Activated CD8-positive, alpha-beta memory T cell treated with anti-CD3 and anti-CD28 coated beads, Interleukin-2, amount 50 U/mL, for 24 hours (primary cell): ENCODE measurements around the gene PCDHGB7.
"Not testable (repeated sequence)": the region's sequence is repeated elsewhere in the genome, so short reads cannot be mapped to it uniquely, and the experiment has no call there.

Experiments
- DNase-seq: peaks from one replicate; pipeline ENCODE4 v3.0.0-alpha.2; 2020; ENCODE audit errors: extremely low read depth

PCDHGB7 gene

DNA sequence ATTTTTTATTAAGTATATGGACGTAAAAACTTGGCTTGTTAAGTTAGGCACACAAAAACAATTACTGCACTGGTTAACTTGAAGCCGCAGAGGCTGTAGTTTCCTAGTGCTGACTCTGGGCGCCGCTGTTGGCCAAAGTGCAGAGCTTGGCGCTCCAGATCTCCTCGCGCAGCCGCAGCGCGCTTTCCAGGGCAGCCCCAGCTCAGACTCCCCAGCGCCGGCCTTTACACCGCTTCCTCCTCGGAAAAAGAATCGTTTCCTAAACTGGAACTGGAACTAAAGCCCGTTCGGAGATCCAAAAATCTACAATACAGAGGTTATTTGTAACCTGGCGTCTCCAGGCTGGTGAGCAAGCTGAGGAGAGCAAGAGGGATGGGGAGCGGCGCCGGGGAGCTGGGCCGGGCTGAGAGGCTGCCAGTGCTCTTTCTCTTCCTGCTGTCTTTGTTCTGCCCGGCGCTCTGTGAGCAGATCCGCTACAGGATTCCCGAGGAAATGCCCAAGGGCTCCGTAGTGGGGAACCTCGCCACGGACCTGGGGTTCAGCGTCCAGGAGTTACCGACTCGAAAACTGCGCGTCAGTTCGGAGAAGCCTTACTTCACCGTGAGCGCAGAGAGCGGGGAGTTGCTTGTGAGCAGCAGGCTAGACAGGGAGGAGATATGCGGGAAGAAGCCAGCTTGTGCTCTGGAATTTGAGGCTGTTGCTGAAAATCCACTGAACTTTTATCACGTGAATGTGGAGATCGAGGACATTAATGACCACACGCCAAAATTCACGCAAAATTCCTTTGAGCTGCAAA, 19.5 kb upstream of the PCDHGB7 start, which contains the start of gene PCDHGB5:
PCDHGB5 (plus strand) TSS at position 192 of the 796 bp plus-strand sequence; CDS start at position 373, 181 bp downstream.
- not testable (repeated sequence) for DNase-seq

DNA sequence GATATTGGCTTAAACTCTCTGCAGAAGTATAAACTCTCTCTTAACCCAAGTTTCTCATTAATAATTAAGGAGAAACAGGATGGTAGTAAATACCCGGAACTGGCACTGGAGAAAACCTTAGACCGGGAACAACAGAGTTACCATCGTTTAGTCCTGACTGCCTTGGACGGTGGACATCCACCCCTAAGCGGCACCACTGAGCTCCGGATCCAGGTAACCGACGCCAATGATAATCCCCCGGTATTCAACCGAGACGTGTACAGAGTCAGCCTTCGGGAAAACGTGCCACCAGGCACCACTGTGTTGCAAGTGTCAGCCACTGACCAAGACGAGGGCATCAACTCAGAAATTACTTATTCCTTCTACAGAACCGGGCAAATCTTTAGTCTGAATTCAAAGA, 18.9 kb upstream of the PCDHGB7 start:
- no peak for DNase-seq

DNA sequence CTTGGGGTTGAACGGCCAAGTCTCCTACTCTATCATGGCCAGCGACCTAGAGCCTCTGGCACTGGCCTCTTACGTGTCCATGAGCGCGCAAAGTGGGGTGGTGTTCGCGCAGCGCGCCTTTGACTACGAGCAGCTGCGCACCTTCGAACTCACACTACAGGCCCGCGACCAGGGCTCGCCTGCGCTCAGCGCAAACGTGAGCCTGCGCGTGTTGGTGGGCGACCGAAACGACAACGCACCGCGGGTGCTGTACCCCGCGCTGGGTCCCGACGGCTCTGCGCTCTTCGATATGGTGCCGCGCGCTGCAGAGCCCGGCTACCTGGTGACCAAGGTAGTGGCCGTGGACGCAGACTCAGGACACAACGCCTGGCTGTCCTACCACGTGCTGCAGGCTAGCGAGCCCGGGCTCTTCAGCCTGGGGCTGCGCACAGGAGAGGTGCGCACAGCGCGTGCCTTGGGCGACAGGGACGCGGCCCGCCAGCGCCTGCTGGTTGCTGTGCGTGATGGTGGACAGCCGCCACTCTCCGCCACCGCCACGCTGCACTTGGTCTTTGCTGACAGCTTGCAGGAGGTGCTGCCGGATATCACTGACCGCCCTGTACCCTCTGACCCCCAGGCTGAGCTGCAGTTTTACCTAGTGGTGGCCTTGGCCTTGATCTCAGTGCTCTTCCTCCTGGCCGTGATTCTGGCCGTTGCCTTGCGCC, 17.8 kb upstream of the PCDHGB7 start:
- DNase-seq: no peak

DNA sequence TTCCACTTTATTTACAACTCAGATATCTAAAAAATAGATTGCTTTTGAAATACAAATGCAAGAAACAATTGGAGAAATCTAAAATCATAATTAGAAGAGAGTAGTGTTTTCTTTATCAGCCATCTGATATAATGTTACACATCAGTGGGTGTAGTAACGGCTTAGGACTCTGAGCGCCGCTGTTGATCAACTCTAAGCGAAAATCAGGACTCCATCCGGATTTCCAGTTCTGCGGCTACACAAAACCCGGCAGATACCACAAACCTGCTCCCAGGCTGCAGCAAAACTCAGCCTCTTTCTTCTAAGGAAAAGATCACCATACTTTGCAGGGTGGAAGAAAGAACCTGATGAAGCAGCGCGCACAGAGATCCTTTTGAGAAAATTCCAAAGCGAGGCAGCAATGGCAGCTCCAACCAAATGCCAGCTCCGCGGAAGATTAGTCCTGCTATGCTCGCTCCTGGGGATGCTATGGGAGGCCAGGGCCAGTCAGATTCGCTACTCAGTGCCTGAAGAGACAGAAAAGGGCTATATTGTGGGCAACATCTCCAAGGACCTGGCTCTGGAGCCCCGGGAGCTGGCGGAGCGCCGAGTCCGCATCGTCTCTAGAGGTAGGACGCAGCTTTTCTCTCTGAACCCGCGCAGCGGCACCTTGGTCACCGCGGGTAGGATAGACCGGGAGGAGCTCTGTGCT, 14.8 kb upstream of the PCDHGB7 start, which contains the start of gene PCDHGA9:
PCDHGA9 (plus strand) TSS at position 226 of the 691 bp plus-strand sequence; CDS start at position 401, 175 bp downstream.
- no peak for DNase-seq

DNA sequence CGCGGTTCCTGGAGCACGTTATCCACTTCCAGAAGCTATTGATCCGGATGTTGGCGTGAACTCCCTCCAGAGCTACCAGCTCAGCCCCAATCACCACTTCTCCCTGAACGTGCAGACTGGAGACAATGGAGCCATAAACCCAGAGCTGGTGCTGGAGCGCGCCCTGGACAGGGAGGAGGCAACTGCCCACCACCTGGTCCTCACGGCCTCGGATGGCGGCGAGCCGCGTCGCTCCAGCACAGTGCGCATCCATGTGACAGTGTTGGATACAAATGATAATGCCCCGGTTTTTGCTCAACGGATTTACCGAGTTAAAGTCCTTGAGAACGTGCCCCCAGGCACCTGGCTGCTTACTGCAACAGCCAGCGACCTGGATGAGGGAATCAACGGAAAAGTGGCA, 14.1 kb upstream of the PCDHGB7 start:
- DNase-seq: no peak

DNA sequence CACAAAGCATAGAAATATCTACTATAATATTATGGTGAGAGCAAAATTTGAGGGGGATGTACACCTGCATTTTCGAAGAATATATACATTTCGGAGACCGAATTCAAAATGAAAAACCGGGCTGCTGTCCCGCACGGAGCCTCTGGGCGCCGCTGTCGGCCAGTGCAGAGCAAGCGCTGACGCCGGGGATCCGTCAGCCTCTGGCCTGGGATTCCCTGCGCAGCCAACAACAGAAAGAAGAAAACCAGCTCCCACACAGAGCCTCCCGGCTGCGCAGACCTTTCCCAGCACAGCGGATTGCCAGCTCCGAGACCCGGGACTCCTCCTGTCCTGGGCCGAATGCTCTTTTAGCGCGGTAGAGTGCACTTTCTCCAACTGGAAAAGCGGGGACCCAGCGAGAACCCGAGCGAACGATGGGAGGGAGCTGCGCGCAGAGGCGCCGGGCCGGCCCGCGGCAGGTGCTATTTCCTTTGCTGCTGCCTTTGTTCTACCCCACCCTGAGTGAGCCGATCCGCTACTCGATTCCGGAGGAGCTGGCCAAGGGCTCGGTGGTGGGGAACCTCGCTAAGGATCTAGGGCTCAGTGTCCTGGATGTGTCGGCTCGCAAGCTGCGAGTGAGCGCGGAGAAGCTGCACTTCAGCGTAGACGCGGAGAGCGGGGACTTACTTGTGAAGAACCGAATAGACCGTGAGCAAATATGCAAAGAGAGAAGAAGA, 9.5 kb upstream of the PCDHGB7 start, which contains the start of gene PCDHGB6:
PCDHGB6 (plus strand) TSS at position 232 of the 716 bp plus-strand sequence; CDS start at position 414, 182 bp downstream.
- DNase-seq: not testable (repeated sequence)

DNA sequence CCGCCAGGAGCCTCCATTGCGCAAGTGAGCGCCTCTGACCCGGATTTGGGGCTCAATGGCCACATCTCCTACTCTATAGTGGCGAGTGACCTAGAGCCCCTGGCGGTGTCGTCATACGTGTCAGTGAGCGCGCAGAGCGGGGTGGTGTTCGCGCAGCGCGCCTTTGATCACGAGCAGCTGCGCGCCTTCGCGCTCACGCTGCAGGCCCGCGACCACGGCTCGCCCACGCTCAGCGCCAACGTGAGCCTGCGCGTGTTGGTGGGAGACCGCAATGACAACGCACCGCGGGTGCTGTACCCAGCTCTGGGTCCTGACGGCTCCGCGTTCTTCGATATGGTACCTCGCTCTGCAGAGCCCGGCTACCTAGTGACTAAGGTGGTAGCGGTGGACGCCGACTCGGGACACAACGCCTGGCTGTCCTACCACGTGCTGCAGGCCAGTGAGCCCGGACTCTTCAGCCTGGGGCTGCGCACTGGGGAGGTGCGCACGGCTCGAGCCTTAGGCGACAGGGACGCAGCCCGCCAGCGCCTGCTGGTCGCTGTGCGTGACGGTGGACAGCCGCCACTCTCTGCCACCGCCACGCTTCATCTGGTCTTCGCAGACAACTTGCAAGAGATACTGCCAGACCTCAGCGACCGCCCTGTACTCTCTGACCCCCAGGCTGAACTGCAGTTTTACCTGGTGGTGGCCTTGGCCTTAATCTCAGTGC, 7.7 kb upstream of the PCDHGB7 start:
- DNase-seq: no peak

DNA sequence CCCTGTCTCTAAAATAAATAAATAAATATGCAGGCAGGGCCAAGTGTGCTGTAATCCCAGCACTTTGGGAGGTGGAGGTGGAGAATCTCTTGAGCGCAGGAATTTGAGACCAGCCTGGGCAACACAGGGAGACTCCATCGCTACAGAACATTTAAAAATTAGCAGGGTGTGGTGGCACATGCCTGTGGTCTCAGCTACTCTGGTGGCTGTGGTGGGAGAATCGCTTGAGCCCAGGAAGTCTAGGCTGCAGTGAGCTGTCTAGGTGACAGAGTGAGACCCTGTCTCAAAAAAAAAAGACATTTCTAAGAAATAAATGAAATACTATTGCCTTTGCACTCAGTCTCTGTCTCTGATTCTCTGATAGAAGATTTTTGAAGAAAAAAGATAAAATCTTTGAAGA, 5.9 kb upstream of the PCDHGB7 start:
- DNase-seq: no peak

DNA sequence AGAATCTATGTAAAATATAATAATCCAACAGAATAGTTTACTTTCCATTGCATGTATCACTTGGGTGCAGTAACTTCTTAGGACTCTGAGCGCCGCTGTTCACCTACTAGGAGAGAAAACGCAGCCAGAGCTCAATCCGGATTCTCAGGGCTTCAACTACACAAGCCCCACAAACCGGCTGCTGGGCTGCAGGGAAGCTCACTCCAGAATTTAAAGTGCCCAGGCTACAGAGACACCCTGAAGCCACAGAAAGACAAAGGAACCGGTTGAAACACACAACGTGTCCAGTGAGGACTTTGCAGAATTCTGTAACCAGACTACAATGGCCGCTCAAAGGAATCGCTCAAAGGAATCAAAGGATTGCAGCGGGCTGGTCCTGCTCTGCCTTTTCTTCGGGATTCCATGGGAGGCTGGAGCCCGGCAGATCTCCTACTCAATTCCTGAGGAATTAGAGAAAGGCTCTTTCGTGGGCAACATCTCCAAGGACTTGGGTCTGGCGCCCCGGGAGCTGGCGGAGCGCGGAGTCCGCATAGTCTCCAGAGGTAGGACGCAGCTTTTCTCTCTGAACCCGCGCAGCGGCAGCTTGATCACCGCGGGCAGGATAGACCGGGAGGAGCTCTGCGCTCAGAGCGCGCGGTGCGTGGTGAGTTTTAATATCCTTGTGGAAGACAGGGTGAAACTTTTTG, 4.5 kb upstream of the PCDHGB7 start, which contains the start of gene PCDHGA10:
PCDHGA10 (plus strand) TSS at position 134 of the 686 bp plus-strand sequence; CDS start at position 323, 189 bp downstream.
- no peak for DNase-seq

DNA sequence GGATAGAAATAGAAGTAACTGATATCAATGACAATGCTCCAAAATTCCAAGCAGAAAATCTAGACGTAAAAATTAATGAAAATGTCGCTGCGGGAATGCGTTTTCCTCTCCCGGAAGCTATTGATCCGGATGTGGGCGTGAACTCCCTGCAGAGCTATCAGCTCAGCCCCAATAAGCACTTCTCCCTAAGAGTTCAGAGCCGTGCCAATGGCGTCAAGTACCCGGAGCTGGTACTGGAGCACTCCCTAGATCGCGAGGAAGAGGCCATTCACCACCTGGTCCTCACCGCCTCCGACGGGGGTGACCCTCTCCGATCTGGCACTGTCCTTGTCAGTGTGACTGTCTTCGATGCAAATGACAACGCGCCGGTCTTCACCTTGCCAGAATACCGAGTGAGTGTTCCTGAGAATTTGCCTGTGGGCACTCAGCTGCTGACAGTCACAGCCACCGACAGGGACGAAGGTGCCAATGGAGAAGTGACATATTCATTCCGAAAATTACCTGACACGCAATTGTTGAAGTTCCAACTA, 3.9 kb upstream of the PCDHGB7 start:
- DNase-seq: no peak

DNA sequence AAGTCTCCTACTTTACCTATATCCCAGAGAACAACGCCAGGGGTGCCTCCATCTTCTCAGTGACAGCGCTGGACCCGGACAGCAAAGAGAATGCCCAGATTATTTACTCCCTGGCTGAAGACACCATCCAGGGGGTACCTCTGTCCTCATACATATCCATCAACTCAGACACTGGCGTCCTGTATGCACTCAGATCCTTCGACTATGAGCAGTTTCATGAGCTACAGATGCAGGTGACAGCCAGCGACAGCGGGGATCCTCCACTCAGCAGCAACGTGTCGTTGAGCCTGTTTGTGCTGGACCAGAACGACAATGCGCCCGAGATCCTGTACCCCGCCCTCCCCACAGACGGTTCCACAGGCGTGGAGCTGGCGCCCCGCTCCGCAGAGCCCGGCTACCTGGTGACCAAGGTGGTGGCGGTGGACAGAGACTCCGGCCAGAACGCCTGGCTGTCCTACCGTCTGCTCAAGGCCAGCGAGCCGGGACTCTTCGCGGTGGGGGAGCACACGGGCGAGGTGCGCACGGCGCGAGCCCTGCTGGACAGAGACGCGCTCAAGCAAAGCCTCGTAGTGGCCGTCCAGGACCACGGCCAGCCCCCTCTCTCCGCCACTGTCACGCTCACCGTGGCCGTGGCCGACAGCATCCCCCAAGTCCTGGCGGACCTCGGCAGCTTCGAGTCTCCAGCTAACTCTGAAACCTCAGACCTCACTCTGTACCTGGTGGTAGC, 2.8 kb upstream of the PCDHGB7 start:
- not testable (repeated sequence) for DNase-seq

DNA sequence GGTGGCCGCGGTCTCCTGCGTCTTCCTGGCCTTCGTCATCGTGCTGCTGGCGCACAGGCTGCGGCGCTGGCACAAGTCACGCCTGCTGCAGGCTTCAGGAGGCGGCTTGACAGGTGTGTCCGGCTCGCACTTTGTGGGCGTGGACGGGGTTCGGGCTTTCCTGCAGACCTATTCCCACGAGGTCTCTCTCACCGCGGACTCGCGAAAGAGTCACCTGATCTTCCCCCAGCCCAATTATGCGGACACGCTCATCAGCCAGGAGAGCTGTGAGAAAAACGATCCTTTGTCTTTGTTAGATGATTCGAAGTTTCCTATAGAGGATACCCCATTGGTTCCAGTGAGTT, 2.2 kb upstream of the PCDHGB7 start:
- not testable (repeated sequence) for DNase-seq

DNA sequence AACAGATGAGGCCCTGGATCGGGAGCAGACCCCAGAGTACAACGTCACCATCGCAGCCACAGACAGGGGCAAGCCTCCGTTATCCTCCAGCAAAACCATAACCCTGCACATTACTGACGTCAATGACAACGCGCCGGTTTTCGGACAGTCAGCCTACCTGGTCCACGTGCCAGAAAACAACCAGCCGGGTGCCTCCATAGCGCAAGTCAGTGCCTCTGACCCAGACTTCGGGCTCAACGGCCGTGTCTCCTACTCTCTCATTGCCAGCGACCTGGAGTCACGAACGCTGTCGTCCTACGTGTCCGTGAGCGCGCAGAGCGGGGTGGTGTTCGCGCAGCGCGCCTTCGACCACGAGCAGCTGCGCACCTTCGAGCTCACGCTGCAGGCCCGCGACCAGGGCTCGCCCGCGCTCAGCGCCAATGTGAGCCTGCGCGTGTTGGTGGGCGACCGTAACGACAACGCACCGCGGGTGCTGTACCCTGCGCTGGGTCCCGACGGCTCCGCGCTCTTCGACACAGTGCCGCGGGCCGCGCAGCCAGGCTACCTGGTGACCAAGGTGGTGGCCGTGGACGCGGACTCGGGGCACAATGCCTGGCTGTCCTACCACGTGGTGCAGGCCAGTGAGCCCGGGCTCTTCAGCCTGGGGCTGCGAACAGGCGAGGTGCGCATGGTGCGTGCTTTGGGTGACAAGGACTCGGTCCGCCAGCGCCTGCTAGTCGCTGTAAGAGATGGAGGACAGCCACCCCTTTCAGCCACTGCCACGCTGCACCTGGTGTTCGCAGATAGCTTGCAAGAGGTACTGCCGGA, 1.8 kb downstream of the PCDHGB7 start:
- no peak for DNase-seq

DNA sequence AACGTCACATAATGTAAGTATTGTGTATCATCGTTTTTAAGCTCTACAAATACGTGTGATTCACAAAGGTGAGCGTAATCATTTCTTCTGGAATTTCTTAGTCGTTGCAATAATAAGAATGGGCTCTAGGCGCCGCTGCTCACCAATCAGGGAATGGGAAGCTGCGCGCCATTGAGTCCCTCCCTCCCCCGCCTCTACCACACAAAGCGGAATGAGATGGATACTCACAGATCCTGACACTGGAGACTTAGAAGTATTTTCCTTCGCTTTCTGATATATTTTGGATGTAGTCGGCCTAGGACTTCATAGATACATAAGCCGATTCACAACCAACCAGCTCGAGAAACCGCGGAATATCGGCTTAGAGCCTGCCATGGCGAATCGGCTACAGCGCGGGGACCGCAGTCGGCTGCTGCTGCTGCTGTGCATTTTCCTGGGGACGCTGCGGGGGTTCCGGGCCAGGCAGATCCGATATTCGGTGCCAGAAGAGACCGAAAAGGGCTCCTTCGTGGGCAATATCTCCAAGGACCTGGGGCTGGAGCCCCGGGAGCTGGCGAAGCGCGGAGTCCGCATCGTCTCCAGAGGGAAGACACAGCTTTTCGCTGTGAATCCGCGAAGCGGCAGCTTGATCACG, 3.5 kb downstream of the PCDHGB7 start, which contains the start of gene PCDHGA11:
PCDHGA11 (plus strand) TSS at position 197 of the 634 bp plus-strand sequence; CDS start at position 374, 177 bp downstream.
- DNase-seq: no peak

DNA sequence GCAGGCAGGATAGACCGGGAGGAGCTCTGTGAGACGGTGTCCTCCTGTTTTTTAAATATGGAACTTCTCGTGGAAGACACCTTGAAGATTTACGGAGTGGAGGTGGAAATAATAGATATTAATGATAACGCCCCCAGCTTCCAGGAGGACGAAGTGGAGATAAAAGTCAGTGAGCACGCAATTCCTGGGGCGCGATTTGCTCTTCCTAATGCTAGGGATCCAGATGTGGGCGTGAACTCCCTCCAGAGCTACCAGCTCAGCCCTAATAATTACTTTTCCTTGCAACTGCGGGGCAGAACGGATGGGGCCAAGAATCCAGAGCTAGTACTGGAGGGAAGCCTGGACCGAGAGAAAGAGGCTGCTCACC, 4.0 kb downstream of the PCDHGB7 start:
- no peak for DNase-seq

DNA sequence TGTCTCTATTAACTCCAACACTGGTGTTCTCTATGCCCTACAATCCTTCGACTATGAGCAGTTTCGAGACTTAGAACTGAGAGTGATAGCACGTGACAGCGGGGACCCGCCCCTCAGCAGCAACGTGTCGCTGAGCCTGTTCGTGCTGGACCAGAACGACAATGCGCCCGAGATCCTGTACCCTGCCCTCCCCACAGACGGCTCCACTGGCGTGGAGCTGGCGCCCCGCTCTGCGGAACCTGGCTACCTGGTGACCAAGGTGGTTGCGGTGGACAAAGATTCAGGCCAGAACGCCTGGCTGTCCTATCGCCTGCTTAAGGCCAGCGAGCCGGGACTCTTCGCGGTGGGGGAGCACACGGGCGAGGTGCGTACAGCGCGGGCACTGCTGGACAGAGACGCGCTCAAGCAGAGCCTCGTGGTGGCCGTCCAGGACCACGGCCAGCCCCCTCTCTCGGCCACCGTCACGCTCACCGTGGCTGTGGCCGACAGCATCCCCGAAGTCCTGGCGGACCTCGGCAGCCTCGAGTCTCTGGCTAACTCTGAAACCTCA, 5.3 kb downstream of the PCDHGB7 start:
- no peak for DNase-seq

DNA sequence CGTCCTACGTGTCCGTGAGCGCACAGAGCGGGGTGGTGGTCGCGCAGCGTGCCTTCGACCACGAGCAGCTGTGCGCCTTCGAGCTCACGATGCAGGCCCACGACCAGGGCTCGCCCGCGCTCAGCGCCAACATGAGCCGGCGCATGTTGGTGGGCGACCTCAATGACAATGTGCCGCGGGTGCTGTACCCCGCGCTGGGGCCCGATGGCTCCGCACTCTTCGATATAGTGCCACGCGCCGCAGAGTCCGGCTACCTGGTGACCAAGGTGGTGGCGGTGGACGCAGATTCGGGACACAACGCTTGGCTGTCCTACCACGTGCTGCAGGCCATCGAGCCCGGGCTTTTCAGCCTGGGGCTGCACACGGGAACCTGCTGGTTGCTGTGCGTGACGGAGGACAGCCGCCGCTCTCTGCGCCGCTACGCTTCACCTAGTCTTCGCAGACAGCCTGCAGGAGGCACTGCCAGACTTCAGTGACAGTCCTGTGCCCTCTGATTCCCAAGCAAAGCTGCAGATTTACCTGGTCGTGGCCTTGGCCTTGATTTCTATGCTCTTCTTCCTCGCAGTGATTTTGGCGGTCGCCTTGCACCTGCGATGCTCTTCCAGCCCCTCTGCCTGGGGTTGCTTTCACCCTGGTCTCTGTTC, 10.4 kb downstream of the PCDHGB7 start:
- no peak for DNase-seq
